WERI-Rb-1 (cell line): ENCODE results near the gene TIAM1.

Experiments
- DNase-seq: peaks from one replicate; pipeline ENCODE4 v3.0.0-alpha.2; 2020
- H3K27ac ChIP-seq: fragments of 250-450 bp; sonication (Bioruptor Pico); 2 replicates; pipeline ENCODE4 v1.5.1; 2020; ENCODE audit warnings: mild to moderate bottlenecking, moderate library complexity
- H3K27me3 ChIP-seq: fragments of 250-450 bp; sonication (Bioruptor Pico); 2 replicates; pipeline ENCODE4 v1.5.1; 2021; ENCODE audit warnings: mild to moderate bottlenecking, low read depth, moderate library complexity; ENCODE audit not compliant: insufficient read depth, severe bottlenecking
- H3K36me3 ChIP-seq: fragments of 250-450 bp; sonication (Bioruptor Pico); 2 replicates; pipeline ENCODE4 v1.5.1; 2020; ENCODE audit warnings: mild to moderate bottlenecking, moderate library complexity
- H3K4me3 ChIP-seq: 2 replicates; pipeline ENCODE4 v1.5.1; 2011; ENCODE audit warnings: low read depth, mild to moderate bottlenecking, control low read depth, low read length
- H3K9me3 ChIP-seq: fragments of 250-450 bp; sonication (Bioruptor Pico); 2 replicates; pipeline ENCODE4 v1.5.1; 2021; ENCODE audit warnings: mild to moderate bottlenecking, moderate library complexity; ENCODE audit not compliant: severe bottlenecking
- CTCF ChIP-seq: IDR thresholded peaks from 2 replicates; pipeline ENCODE4 v1.5.1; 2011; ENCODE audit warnings: low read depth, mild to moderate bottlenecking, control low read depth, inconsistent platforms, low read length

TIAM1 gene

GRCh38 chr21:31345136-31345535 is 1.1 kb upstream of the TIAM1 start:
- DNase-seq = no peak
- H3K27me3 ChIP-seq = no peaks in the 10 kb centered on the region
- no peak overlapping the region for H3K27ac ChIP-seq
- H3K9me3 ChIP-seq = no peaks in the 10 kb centered on the region
- TF ChIP-seq CTCF = no peak
- no peaks in the 10 kb centered on the region for H3K36me3 ChIP-seq
- no peak overlapping the region for H3K4me3 ChIP-seq

- TF ChIP-seq CTCF = no peak
- no peak overlapping the region for H3K27ac ChIP-seq
- H3K36me3 ChIP-seq = no peaks in the 10 kb centered on the region; the same call in none of the 2 replicates
- DNase-seq = no peak
- no peaks in the 10 kb centered on the region for H3K9me3 ChIP-seq
- H3K4me3 ChIP-seq = no peak overlapping the region
- H3K27me3 ChIP-seq = no peaks in the 10 kb centered on the region
These were observed 991 bp downstream of the TIAM1 start for GRCh38 chr21:31343030-31343510.

- H3K27me3 ChIP-seq = no peaks in the 10 kb centered on the region
- no peak for DNase-seq
- no peaks in the 10 kb centered on the region; the same call in none of the 2 replicates for H3K36me3 ChIP-seq
- H3K27ac ChIP-seq = no peak overlapping the region
- no peak for TF ChIP-seq CTCF
- no peaks in the 10 kb centered on the region for H3K9me3 ChIP-seq
- no peak overlapping the region for H3K4me3 ChIP-seq
These were observed 1.7 kb downstream of the TIAM1 start for GRCh38 chr21:31342348-31342747.

- Histone ChIP-seq H3K27ac (no peak overlapping the region), H3K36me3 (no peaks in the 10 kb centered on the region; the same call in none of the 2 replicates), H3K4me3 (no peak overlapping the region), H3K9me3 (no peaks in the 10 kb centered on the region), H3K27me3 (no peaks in the 10 kb centered on the region)
- TF ChIP-seq CTCF = no peak
- DNase-seq = no peak
These were observed 3.0 kb downstream of the TIAM1 start for GRCh38 chr21:31340942-31341487.

GRCh38 chr21:31340514-31340913 is 3.5 kb downstream of the TIAM1 start:
- no peak for TF ChIP-seq CTCF
- H3K4me3 ChIP-seq = no peak overlapping the region
- H3K9me3 ChIP-seq = no peaks in the 10 kb centered on the region
- DNase-seq = no peak
- no peaks in the 10 kb centered on the region; the same call in none of the 2 replicates for H3K36me3 ChIP-seq
- H3K27ac ChIP-seq = no peak overlapping the region
- H3K27me3 ChIP-seq = no peaks in the 10 kb centered on the region

- TF ChIP-seq CTCF = no peak
- no peak overlapping the region for H3K27ac ChIP-seq
- no peak for DNase-seq
These were observed 4.3 kb downstream of the TIAM1 start for GRCh38 chr21:31339721-31340120.

More at GRCh38 chr21:31339721-31340120, 4.3 kb downstream of the TIAM1 start:
- Histone ChIP-seq H3K36me3 (no peaks in the 10 kb centered on the region; the same call in none of the 2 replicates), H3K27me3 (no peaks in the 10 kb centered on the region), H3K9me3 (no peaks in the 10 kb centered on the region), H3K4me3 (no peak overlapping the region)
